GM23248 (cell line): Measurements from ENCODE around the gene HIC1. TPM values are rescaled to one million over a fixed set of nuclear protein-coding genes. Genes with fewer than 3 reads are reported as not detected.
"Not testable (repeated sequence)": the region's sequence is repeated elsewhere in the genome, so short reads cannot be mapped to it uniquely, and the experiment has no call there.

Experiments used
- DNase-seq: peaks from one replicate; pipeline ENCODE4 v3.0.0-alpha.2; 2015
- H2AFZ ChIP-seq: fragments of 200-600 bp; sonication (generic); 2 replicates; pipeline ENCODE4 v1.6.1; 2016; ENCODE audit warnings: antibody characterized with exemption
- H3F3A ChIP-seq: fragments of 200-600 bp; sonication (generic); 2 replicates; pipeline ENCODE4 v1.6.1; 2016; ENCODE audit warnings: mild to moderate bottlenecking, antibody characterized with exemption, mixed run types; ENCODE audit not compliant: insufficient read depth
- H3K27ac ChIP-seq: fragments of 200-600 bp; sonication (generic); 2 replicates; pipeline ENCODE4 v1.5.1; 2016; ENCODE audit warnings: mild to moderate bottlenecking
- H3K27me3 ChIP-seq: fragments of 200-600 bp; sonication (generic); replicated peaks from 2 replicates; pipeline ENCODE4 v1.6.1; 2016; ENCODE audit warnings: mild to moderate bottlenecking; ENCODE audit not compliant: insufficient read depth
- H3K36me3 ChIP-seq: fragments of 200-600 bp; sonication (generic); 2 replicates; pipeline ENCODE4 v1.6.1; 2016; ENCODE audit warnings: low read depth, mild to moderate bottlenecking
- H3K4me1 ChIP-seq: fragments of 200-600 bp; sonication (generic); 2 replicates; pipeline ENCODE4 v1.6.1; 2016; ENCODE audit warnings: mild to moderate bottlenecking; ENCODE audit not compliant: insufficient read depth
- H3K4me2 ChIP-seq: fragments of 200-600 bp; sonication (generic); one replicate; pipeline ENCODE4 v1.6.1; 2016; ENCODE audit warnings: mild to moderate bottlenecking; ENCODE audit not compliant: unreplicated experiment
- H3K4me3 ChIP-seq: fragments of 200-600 bp; sonication (generic); 2 replicates; pipeline ENCODE4 v1.5.1; 2016; ENCODE audit warnings: mild to moderate bottlenecking
- H3K79me2 ChIP-seq: fragments of 200-600 bp; sonication (generic); 2 replicates; pipeline ENCODE4 v1.6.1; 2016; ENCODE audit warnings: mild to moderate bottlenecking; ENCODE audit not compliant: insufficient read depth
- H3K9ac ChIP-seq: fragments of 200-600 bp; sonication (generic); 2 replicates; pipeline ENCODE4 v1.6.1; 2016; ENCODE audit warnings: mild to moderate bottlenecking
- H3K9me2 ChIP-seq: fragments of 200-600 bp; sonication (generic); 2 replicates; pipeline ENCODE4 v1.6.1; 2016; ENCODE audit warnings: mixed run types, mild to moderate bottlenecking, moderate library complexity; ENCODE audit not compliant: insufficient read depth
- H3K9me3 ChIP-seq: fragments of 200-600 bp; sonication (generic); one replicate; pipeline ENCODE4 v1.6.1; 2017; ENCODE audit warnings: low read depth
- H4K20me1 ChIP-seq: fragments of 200-600 bp; sonication (generic); 2 replicates; pipeline ENCODE4 v1.6.0; 2016; ENCODE audit not compliant: insufficient read depth
- EZH2 ChIP-seq: fragments of 200-600 bp; sonication (generic); IDR thresholded peaks from 2 replicates; pipeline ENCODE4 v1.6.1; 2018; ENCODE audit warnings: antibody characterized with exemption, mild to moderate bottlenecking; ENCODE audit not compliant: insufficient read depth, poor library complexity, severe bottlenecking
- EZH2phosphoT487 ChIP-seq: fragments of 200-600 bp; sonication (generic); IDR thresholded peaks from 2 replicates; pipeline ENCODE4 v1.6.1; 2018; ENCODE audit warnings: antibody characterized with exemption, moderate library complexity, mild to moderate bottlenecking, low read depth; ENCODE audit not compliant: insufficient read depth
- WGBS, 2 experiments: methylation state at CpG; one replicate each; pipeline ENCODE4 v1.1.6; 2015 to 2017; ENCODE audit warnings: low lambda C conversion rate in 2 of 2, low coverage in 1 of 2; ENCODE audit errors: missing lambda C conversion rate in 2 of 2; 5-methylcytosine and 5-hydroxymethylcytosine counted together
- in situ Hi-C: fragments of 300-500 bp; cut with MboI; formaldehyde crosslinking; loops from 2 replicates; pipeline ENCODE4 v1.15.0; 2020
- polyA plus RNA-seq: library from polyadenylated mRNA; unstranded; fragments of >200 nt; fragmentation: Nextera tagmentation; extraction: Ambion mirVana; gene quantifications from 2 replicates; pipeline ENCODE4 v1.2.1, GENCODE V29; 2016
- total RNA-seq: library from RNA; depleted of rRNA; stranded (reverse); fragments of >200 nt; shearing (Covaris generic); gene quantifications from 2 replicates; pipeline ENCODE4 v1.2.3, GENCODE V29; 2014

Gene HIC1
- total and polyA plus RNA-seq, 2 experiments from 2014 or later = 1.6 to 35.0 TPM

GRCh38 chr17:2011411-2012371 is 43.2 kb upstream of the HIC1 start:
- no peaks in the 10 kb centered on the region for H4K20me1 ChIP-seq
- H3K4me1 ChIP-seq = peaks cover 7% of the 10 kb centered on the region; the same call in 1 of the 2 replicates
- no peak for TF ChIP-seq EZH2phosphoT487
- no peak for TF ChIP-seq EZH2
- 0 out of 2 replicates have a peak, but pooled peaks cover 8% of the 10 kb centered on the region for H3F3A ChIP-seq
- DNase-seq = peak; percentile 53
- in situ Hi-C loops = no loop called here
- H3K9me3 ChIP-seq = no peaks in the 10 kb centered on the region
- H2AFZ ChIP-seq = peak overlapping the region; percentile 79
- H3K27me3 ChIP-seq = no peaks in the 10 kb centered on the region
- H3K4me2 ChIP-seq = peak overlapping the region; percentile 31
- 11 to 15% methylated on average over 23 to 24 of the region's 24 CpGs for WGBS, 2 experiments
- no peaks in the 10 kb centered on the region for H3K9me2 ChIP-seq
- H3K9ac ChIP-seq = no peak overlapping the region
- no peaks in the 10 kb centered on the region for H3K36me3 ChIP-seq
- no peaks in the 10 kb centered on the region for H3K79me2 ChIP-seq
- no peak overlapping the region for H3K27ac ChIP-seq
- no peak overlapping the region for H3K4me3 ChIP-seq

DNA sequence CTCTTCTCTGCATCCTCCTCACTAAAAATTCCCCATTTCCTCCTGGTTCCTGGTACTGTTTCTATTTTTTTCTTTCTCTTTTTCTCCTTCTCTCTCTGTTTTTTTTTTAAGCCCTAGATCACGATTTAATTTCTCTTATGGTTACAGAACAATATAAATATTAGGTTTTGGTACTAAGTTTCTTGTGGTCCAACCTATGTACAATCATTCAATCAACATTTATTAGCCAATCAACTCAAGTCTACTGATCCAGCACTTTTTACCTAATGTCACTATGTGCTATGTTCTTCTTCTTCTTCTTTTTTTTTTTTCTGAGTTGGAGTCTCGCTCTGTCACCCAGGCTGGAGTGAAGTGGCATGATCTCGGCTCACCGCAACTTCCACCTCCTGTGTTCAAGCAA is 42.4 kb upstream of the HIC1 start:
- Histone ChIP-seq H3K4me3 (no peak overlapping the region), H3K27me3 (no peaks in the 10 kb centered on the region), H3F3A (0 out of 2 replicates have a peak, but pooled peaks cover 8% of the 10 kb centered on the region), H3K27ac (no peak overlapping the region), H3K79me2 (no peaks in the 10 kb centered on the region), H3K4me2 (peak overlapping the region; percentile 31), H2AFZ (peak overlapping the region; percentile 79), H3K9me2 (no peaks in the 10 kb centered on the region), H4K20me1 (no peaks in the 10 kb centered on the region), H3K9me3 (no peaks in the 10 kb centered on the region), H3K36me3 (no peaks in the 10 kb centered on the region), H3K4me1 (peaks cover 7% of the 10 kb centered on the region; the same call in 1 of the 2 replicates), H3K9ac (no peak overlapping the region)
- 92 to 93% methylated on average over 4 of the region's 4 CpGs for WGBS, 2 experiments
- TF ChIP-seq EZH2 (no peak), EZH2phosphoT487 (no peak)
- in situ Hi-C loops = no loop called here
- DNase-seq = no peak

DNA sequence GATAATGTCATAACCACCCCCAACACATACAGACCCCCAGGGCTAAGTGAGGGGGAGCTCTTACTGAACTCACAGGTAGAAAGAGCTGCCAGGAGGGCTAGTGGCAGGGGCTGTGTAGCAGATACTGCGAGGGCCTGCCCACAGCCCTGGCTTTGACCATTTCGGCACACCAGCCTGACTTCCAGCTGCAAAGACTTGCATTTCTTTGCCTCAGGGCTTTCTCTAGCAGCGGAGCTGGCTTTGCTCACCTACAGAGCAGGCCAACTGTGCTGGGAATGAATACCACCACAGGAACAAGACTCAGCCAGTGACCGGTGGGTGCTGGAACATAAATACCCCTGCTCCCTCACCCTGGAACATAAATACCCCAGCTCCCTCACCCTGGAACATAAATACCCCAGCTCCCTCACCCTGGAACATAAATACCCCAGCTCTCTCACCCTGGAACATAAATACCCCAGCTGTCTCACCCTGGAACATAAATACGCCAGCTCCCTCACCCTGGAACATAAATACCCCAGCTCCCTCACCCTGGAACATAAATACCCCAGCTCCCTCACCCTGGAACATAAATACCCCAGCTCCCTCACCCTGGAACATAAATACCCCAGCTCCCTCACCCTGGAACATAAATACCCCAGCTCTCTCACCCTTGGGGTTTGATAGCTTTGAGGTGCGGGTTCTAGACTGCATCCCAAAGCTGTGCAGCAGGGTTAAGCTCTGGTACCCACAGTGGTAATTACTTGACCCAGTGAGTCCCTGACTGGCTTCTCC is 41.5 kb upstream of the HIC1 start:
- in situ Hi-C loops, H2AFZ ChIP-seq, H3K27me3 ChIP-seq, H3K9me3 ChIP-seq, H3K79me2 ChIP-seq, H3F3A ChIP-seq, H3K36me3 ChIP-seq, H3K9me2 ChIP-seq, H3K4me3 ChIP-seq, H4K20me1 ChIP-seq, H3K27ac ChIP-seq, H3K9ac ChIP-seq, DNase-seq, H3K4me2 ChIP-seq, H3K4me1 ChIP-seq: not testable (repeated sequence)
- WGBS, 2 experiments = 92 to 95% methylated on average over 5 to 6 of the region's 6 CpGs

- Histone ChIP-seq H3K36me3 (no peaks in the 10 kb centered on the region), H3K4me2 (no peak overlapping the region), H3K79me2 (no peaks in the 10 kb centered on the region), H3K4me1 (peaks cover 7% of the 10 kb centered on the region; the same call in 1 of the 2 replicates), H3K9me3 (no peaks in the 10 kb centered on the region), H3F3A (0 out of 2 replicates have a peak, but pooled peaks cover 8% of the 10 kb centered on the region), H3K9me2 (no peaks in the 10 kb centered on the region), H3K27me3 (peaks cover 9% of the 10 kb centered on the region), H3K9ac (no peak overlapping the region), H3K4me3 (no peak overlapping the region), H3K27ac (no peak overlapping the region), H4K20me1 (no peaks in the 10 kb centered on the region), H2AFZ (no peak overlapping the region)
- in situ Hi-C loops = no loop called here
- DNase-seq = no peak
- no peak for TF ChIP-seq EZH2phosphoT487
- no peak for TF ChIP-seq EZH2
- WGBS, 2 experiments = 86 to 95% methylated on average over 1 of the region's 1 CpG
Measured at GRCh38 chr17:2013994-2014317, 40.9 kb upstream of the HIC1 start.
